ENCODE results near the gene ASB6. TPM values are rescaled to one million over a fixed set of nuclear protein-coding genes. Genes with fewer than 3 reads are reported as not detected.

Gene ASB6
- total and polyA plus RNA-seq, 2 of the 13 experiments (the other 11 are each of a cell fraction or from before 2014, with no cell fraction given) = 8.2 to 8.4 TPM

- Histone ChIP-seq H3K4me1 (ENCODE audit: insufficient read depth, low read length) (no peaks in the 10 kb centered on the region), H4K20me1 (ENCODE audit: insufficient read depth, low read length) (no peaks in the 10 kb centered on the region), H3K79me2 (ENCODE audit: insufficient read depth, low read length) (no peaks in the 10 kb centered on the region), H3K27ac (ENCODE audit: extremely low read length, insufficient read depth, low read length) (no peak overlapping the region), H3K4me2 (ENCODE audit: low read depth, low read length) (no peak overlapping the region), H3K9me3 (ENCODE audit: low read length) (no peaks in the 10 kb centered on the region), H3K4me3 (replicated peaks in 1 of 3; ENCODE audit: insufficient read depth in 1 of 3, low read depth in 2 of 3, low read length in 3 of 3) (no peak overlapping the region), H2AFZ (ENCODE audit: low read length) (no peak overlapping the region), H3K27me3 (ENCODE audit: control insufficient read depth in 1 of 2, insufficient read depth in 2 of 2, low read length in 2 of 2) (peaks cover 19 to 66% of the 10 kb centered on the region in 2 experiments), H3K9ac (ENCODE audit: insufficient read depth, low read depth, low read length) (no peak overlapping the region), H3K36me3 (replicated peaks in 1 of 2; ENCODE audit: control insufficient read depth in 1 of 2, insufficient read depth in 2 of 2, low read length in 2 of 2) (no peaks in the 10 kb centered on the region)
- BruUV-seq (replicated peaks) = no TSS peak
- FAIRE-seq = no peak
- no peak for TF ChIP-seq BRCA1 (CRISPR knock-in tag; IDR thresholded peaks at IDR 0.05)
- no peak for TF ChIP-seq IRF2 (CRISPR knock-in tag; IDR thresholded peaks at IDR 0.05)
- TF ChIP-seq ZNF230 (CRISPR knock-in tag; IDR thresholded peaks at IDR 0.05) = no peak
- TF ChIP-seq GABPB1 (CRISPR knock-in tag; IDR thresholded peaks at IDR 0.05) = no peak
- TF ChIP-seq SP4 (CRISPR knock-in tag; IDR thresholded peaks at IDR 0.05) = no peak
- no peak for TF ChIP-seq ZSCAN21 (CRISPR knock-in tag; IDR thresholded peaks at IDR 0.05; ENCODE audit: borderline replicate concordance)
- TF ChIP-seq ZNF280B (CRISPR knock-in tag; IDR thresholded peaks at IDR 0.05; ENCODE audit: borderline replicate concordance) = no peak
- TF ChIP-seq SP140L (CRISPR knock-in tag; IDR thresholded peaks at IDR 0.05; ENCODE audit: borderline replicate concordance) = no peak
- no peak for TF ChIP-seq ARNT2 (CRISPR knock-in tag; IDR thresholded peaks at IDR 0.05; ENCODE audit: low read depth)
- no peak for TF ChIP-seq ZNF143 (CRISPR knock-in tag; IDR thresholded peaks at IDR 0.05)
- TF ChIP-seq ZNF674 (CRISPR knock-in tag; IDR thresholded peaks at IDR 0.05; ENCODE audit: low read depth) = no peak
- no peak for TF ChIP-seq HMGXB4 (CRISPR knock-in tag; IDR thresholded peaks at IDR 0.05; ENCODE audit: borderline replicate concordance in 1 of 2, low read depth in 1 of 2)
- no peak for TF ChIP-seq MBD4 (IDR thresholded peaks at IDR 0.05; ENCODE audit: borderline replicate concordance, low read length)
- no peak for TF ChIP-seq ZBTB21 (CRISPR knock-in tag; IDR thresholded peaks at IDR 0.05)
- no peak for TF ChIP-seq ISX (CRISPR knock-in tag; conservative IDR thresholded peaks at IDR 0.05)
- no peak for TF ChIP-seq RCOR2 (CRISPR knock-in tag; IDR thresholded peaks at IDR 0.05)
- TF ChIP-seq FOXK2 (IDR thresholded peaks at IDR 0.05) = no peak
- TF ChIP-seq KMT2B (CRISPR knock-in tag; IDR thresholded peaks at IDR 0.05) = no peak
- in situ Hi-C loops (cut with HindIII; ENCODE audit: extremely low pct_ligation_motif_present, low pct_unique_long_range_greater_than_20kb) = no loop called here
- CTCF ChIA-PET (ENCODE audit: low intra/inter-chr PET ratio, low total read pairs) = no interaction called here
- POLR2A ChIA-PET = no interaction called here
- no peak; the same call in 2 of the 3 replicates for ATAC-seq
- DNase-seq (ENCODE audit: low spot score) = no peak
- 16% methylated on average over 8 of the region's 11 CpGs for WGBS (ENCODE audit: low lambda C conversion rate)
- intact Hi-C loops (cut with micrococcal nuclease; ENCODE audit: unreplicated experiment) = no loop called here
Observed at GRCh38 chr9:129667378-129667777, 25.4 kb upstream of the ASB6 start.
